Measurements from ENCODE around the gene ZYX.

The ZYX gene

GRCh38 chr7:143363016-143363937, 17.9 kb upstream of the ZYX start:
- DNase-seq (ENCODE audit: low spot score), result no peak

GRCh38 chr7:143367972-143368371, 13.2 kb upstream of the ZYX start:
- no peak for DNase-seq (ENCODE audit: low spot score)

- no peak for DNase-seq (ENCODE audit: low spot score)
Measured at GRCh38 chr7:143368387-143368786, 12.8 kb upstream of the ZYX start.

- DNase-seq (ENCODE audit: low spot score), result no peak
Measured at GRCh38 chr7:143369678-143370651, 11.2 kb upstream of the ZYX start.

GRCh38 chr7:143372070-143372469, 9.1 kb upstream of the ZYX start:
- DNase-seq (ENCODE audit: low spot score), result no peak

GRCh38 chr7:143373255-143373794, 7.8 kb upstream of the ZYX start:
- DNase-seq (ENCODE audit: low spot score), result no peak

- no peak for DNase-seq (ENCODE audit: low spot score)
Measured at GRCh38 chr7:143374561-143374960, 6.6 kb upstream of the ZYX start.

- peak; percentile 91 for DNase-seq (ENCODE audit: low spot score)
Measured at GRCh38 chr7:143375298-143376034, 5.7 kb upstream of the ZYX start.

GRCh38 chr7:143376396-143376795, 4.7 kb upstream of the ZYX start:
- DNase-seq (ENCODE audit: low spot score), result no peak

GRCh38 chr7:143379611-143380259, 1.4 kb upstream of the ZYX start:
- no peak for DNase-seq (ENCODE audit: low spot score)

GRCh38 chr7:143380260-143380645, 892 bp upstream of the ZYX start:
- DNase-seq (ENCODE audit: low spot score), result peak; percentile 88

GRCh38 chr7:143381427-143382125, 431 bp downstream of the ZYX start:
- DNase-seq (ENCODE audit: low spot score), result no peak

- DNase-seq (ENCODE audit: low spot score), result no peak
Measured at GRCh38 chr7:143382126-143382790, 1.1 kb downstream of the ZYX start.

GRCh38 chr7:143382791-143383641, 1.9 kb downstream of the ZYX start:
- DNase-seq (ENCODE audit: low spot score), result no peak

- DNase-seq (ENCODE audit: low spot score), result no peak
Measured at GRCh38 chr7:143383642-143383957, 2.5 kb downstream of the ZYX start.

- no peak for DNase-seq (ENCODE audit: low spot score)
Measured at GRCh38 chr7:143384148-143384547, 3.0 kb downstream of the ZYX start.

GRCh38 chr7:143384661-143385631, 3.8 kb downstream of the ZYX start:
- no peak for DNase-seq (ENCODE audit: low spot score)
